Thoracic aorta (tissue), 2 donors: ENCODE data around the gene NKG7. TPM values are rescaled to one million over a fixed set of nuclear protein-coding genes. Genes with fewer than 3 reads are reported as not detected.

Experiments used
- ATAC-seq: fragments of 150-250 bp; one replicate; pipeline ENCODE4 v1.8.0; 2017; ENCODE audit warnings: low read depth; ENCODE audit not compliant: insufficient number of reproducible peaks, low FRiP score
- DNase-seq: peaks from one replicate; pipeline ENCODE4 v3.0.0-alpha.2; 2020; ENCODE audit warnings: low spot score
- H3K27ac ChIP-seq, 2 donors: fragments of 200-600 bp; sonication (generic); 1 replicate in 1 of 2; 2 replicates in 1 of 2; pipeline ENCODE4 v1.5.1; 2016; ENCODE audit warnings: mild to moderate bottlenecking in 2 of 2, moderate library complexity in 2 of 2
- H3K27me3 ChIP-seq: fragments of 200-600 bp; sonication (generic); replicated peaks from 2 replicates; pipeline ENCODE4 v1.6.0; 2016; ENCODE audit warnings: mild to moderate bottlenecking; ENCODE audit not compliant: insufficient read depth
- H3K36me3 ChIP-seq: fragments of 200-600 bp; sonication (generic); one replicate; pipeline ENCODE4 v1.5.1; 2016
- H3K4me1 ChIP-seq, 2 donors: fragments of 200-600 bp; sonication (generic); 1 replicate in 1 of 2; 2 replicates in 1 of 2; pipeline versions ENCODE4 v1.5.1 to v1.6.0; 2016; ENCODE audit warnings: low read depth in 2 of 2, mild to moderate bottlenecking in 1 of 2; ENCODE audit not compliant: control insufficient read depth in 1 of 2
- H3K4me3 ChIP-seq: fragments of 200-600 bp; sonication (generic); 2 replicates; pipeline ENCODE4 v1.5.1; 2016; ENCODE audit warnings: mild to moderate bottlenecking
- H3K9me3 ChIP-seq: fragments of 200-600 bp; sonication (generic); 2 replicates; pipeline ENCODE4 v1.5.1; 2016
- CTCF ChIP-seq: fragments of 200-600 bp; sonication (generic); IDR thresholded peaks from one replicate; pipeline ENCODE4 v1.5.1; 2019; ENCODE audit warnings: antibody characterized with exemption
- total RNA-seq, 2 donors: library from RNA; depleted of rRNA; stranded (reverse); fragments of >200 nt; gene quantifications; one replicate each; pipeline versions ENCODE4 v1.1.0 to v1.2.3, GENCODE V29; 2016

Gene NKG7
- total RNA-seq, 2 donors from 2014 or later = 0.54 to 4.4 TPM

- Histone ChIP-seq H3K27ac (no peak overlapping the region), H3K36me3 (no peaks in the 10 kb centered on the region)
- no peak for ATAC-seq
These were observed 14.5 kb downstream of the NKG7 start for GRCh38 chr19:51357952-51358351.

GRCh38 chr19:51356159-51356801 is 16.2 kb downstream of the NKG7 start:
- H3K4me3 ChIP-seq = no peak overlapping the region
- peaks cover 6% of the 10 kb centered on the region for H3K36me3 ChIP-seq
- no peaks in the 10 kb centered on the region for H3K9me3 ChIP-seq
- TF ChIP-seq CTCF = no peak
- H3K27ac ChIP-seq = no peak overlapping the region
- no peaks in the 10 kb centered on the region for H3K27me3 ChIP-seq
- DNase-seq = no peak
- ATAC-seq = no peak
- no peaks in the 10 kb centered on the region for H3K4me1 ChIP-seq

More at GRCh38 chr19:51357952-51358351, 14.5 kb downstream of the NKG7 start:
- no peaks in the 10 kb centered on the region for H3K27me3 ChIP-seq
- H3K4me1 ChIP-seq = no peaks in the 10 kb centered on the region
- TF ChIP-seq CTCF = no peak
- no peaks in the 10 kb centered on the region for H3K9me3 ChIP-seq
- DNase-seq = no peak
- no peak overlapping the region for H3K4me3 ChIP-seq

GRCh38 chr19:51354742-51355148 is 17.7 kb downstream of the NKG7 start:
- no peak overlapping the region for H3K27ac ChIP-seq
- no peak for TF ChIP-seq CTCF
- ATAC-seq = no peak
- H3K4me3 ChIP-seq = no peak overlapping the region
- peaks cover 19% of the 10 kb centered on the region for H3K36me3 ChIP-seq
- no peak for DNase-seq
- H3K9me3 ChIP-seq = no peaks in the 10 kb centered on the region
- H3K27me3 ChIP-seq = no peaks in the 10 kb centered on the region
- H3K4me1 ChIP-seq = no peaks in the 10 kb centered on the region

- H3K36me3 ChIP-seq = peaks cover 19% of the 10 kb centered on the region
- H3K27me3 ChIP-seq = no peaks in the 10 kb centered on the region
- ATAC-seq = no peak
- no peak overlapping the region for H3K4me3 ChIP-seq
- H3K9me3 ChIP-seq = no peaks in the 10 kb centered on the region
- H3K27ac ChIP-seq = no peak overlapping the region
- TF ChIP-seq CTCF = no peak
- DNase-seq = no peak
- no peaks in the 10 kb centered on the region for H3K4me1 ChIP-seq
These were observed 18.2 kb downstream of the NKG7 start for GRCh38 chr19:51354103-51354741.

- Histone ChIP-seq H3K27ac (no peak overlapping the region), H3K4me1 (no peaks in the 10 kb centered on the region), H3K36me3 (peaks cover 19% of the 10 kb centered on the region), H3K9me3 (no peaks in the 10 kb centered on the region), H3K4me3 (no peak overlapping the region), H3K27me3 (no peaks in the 10 kb centered on the region)
- no peak for TF ChIP-seq CTCF
- DNase-seq (no peak), ATAC-seq (no peak)
These were observed 19.6 kb downstream of the NKG7 start for GRCh38 chr19:51352783-51353360.
